A673 (cell line): ENCODE data around the gene TRAPPC2L. TPM values are rescaled to one million over a fixed set of nuclear protein-coding genes. Genes with fewer than 3 reads are reported as not detected.

ENCODE experiments used
- BruUV-seq: library from RNA; stranded (reverse); fragments of 400-500 nt; replicated peaks from 2 replicates; lab custom pipeline; 2021; lab: Mats Ljungman, UMichigan
- CTCF ChIA-PET: fragments of 300-600 bp; sonication (Branson Sonifier 250); formaldehyde crosslinking; loops from one replicate; lab custom pipeline; 2022; ENCODE audit warnings: antibody characterized with exemption; lab: Charles Lee
- POLR2A ChIA-PET: fragments of 300-600 bp; sonication (Branson Sonifier 250); formaldehyde crosslinking; loops from one replicate; lab custom pipeline; 2022; ENCODE audit warnings: antibody characterized with exemption; ENCODE audit not compliant: low non-redundant PET; lab: Charles Lee
- DNase-seq: peaks from one replicate; pipeline ENCODE4 v3.0.0-alpha.2; 2015; ENCODE audit warnings: low spot score
- H3K27ac ChIP-seq: fragments of 200-600 bp; sonication (generic); 2 replicates; pipeline ENCODE4 v1.5.1; 2016; ENCODE audit warnings: mixed run types, low read depth, mild to moderate bottlenecking, mixed read lengths, antibody characterized with exemption, low read length; ENCODE audit not compliant: poor library complexity, severe bottlenecking
- H3K27me3 ChIP-seq: fragments of 200-600 bp; sonication (generic); replicated peaks from 2 replicates; pipeline ENCODE4 v1.6.1; 2017; ENCODE audit warnings: mixed run types, low read depth, mild to moderate bottlenecking, mixed read lengths, antibody characterized with exemption, low read length; ENCODE audit not compliant: insufficient read depth, poor library complexity
- H3K36me3 ChIP-seq: fragments of 200-600 bp; sonication (generic); 2 replicates; pipeline ENCODE4 v1.6.1; 2016; ENCODE audit warnings: mixed run types, mild to moderate bottlenecking, mixed read lengths, antibody characterized with exemption, low read length; ENCODE audit not compliant: insufficient read depth, poor library complexity, severe bottlenecking
- H3K4me1 ChIP-seq: fragments of 200-600 bp; sonication (generic); 2 replicates; pipeline ENCODE4 v1.6.1; 2017; ENCODE audit warnings: mixed run types, mild to moderate bottlenecking, mixed read lengths, antibody characterized with exemption, low read length; ENCODE audit not compliant: insufficient read depth, poor library complexity, severe bottlenecking
- H3K4me3 ChIP-seq: fragments of 200-600 bp; sonication (generic); 2 replicates; pipeline ENCODE4 v1.5.1; 2016; ENCODE audit warnings: low read depth, mixed run types, mild to moderate bottlenecking, mixed read lengths, low read length; ENCODE audit not compliant: poor library complexity, severe bottlenecking
- H3K9me3 ChIP-seq: fragments of 200-600 bp; sonication (generic); 2 replicates; pipeline ENCODE4 v1.6.1; 2016; ENCODE audit warnings: mixed run types, low read depth, mild to moderate bottlenecking, mixed read lengths, antibody characterized with exemption, low read length; ENCODE audit not compliant: poor library complexity, severe bottlenecking
- CTCF ChIP-seq: fragments of 300-800, 200-600 bp; sonication (generic); conservative IDR thresholded peaks from 2 replicates; pipeline ENCODE4 v1.5.1; 2017; ENCODE audit warnings: low read depth, mild to moderate bottlenecking, antibody characterized with exemption, low read length, moderate library complexity, mixed read lengths
- EZH2 ChIP-seq: fragments of 200-600 bp; sonication (generic); IDR thresholded peaks from 2 replicates; pipeline ENCODE4 v1.6.1; 2017; ENCODE audit warnings: borderline replicate concordance, low read depth, mild to moderate bottlenecking, mixed read lengths, antibody characterized with exemption, low read length; ENCODE audit not compliant: poor library complexity, severe bottlenecking
- intact Hi-C: fragments of 100-400 bp; cut with micrococcal nuclease; formaldehyde crosslinking; loops from one replicate; pipeline ENCODE4 v1.10.0; 2022; ENCODE audit not compliant: unreplicated experiment
- total RNA-seq: library from RNA; stranded (reverse); gene quantifications from 2 replicates; pipeline ENCODE4 v1.2.3, GENCODE V29; 2021

The TRAPPC2L gene
- total RNA-seq, 1 experiment from 2014 or later, result 98.6 TPM

- CTCF ChIA-PET, result no interaction called here
- intact Hi-C loops, result no loop called here
- BruUV-seq, result no TSS peak
Observed at GRCh38 chr16:88906535-88907105, 49.7 kb downstream of the TRAPPC2L start.

GRCh38 chr16:88907768-88908167 lies 50.8 kb downstream of the TRAPPC2L start:
- intact Hi-C loops, result no loop called here
- no TSS peak for BruUV-seq
- no peak for DNase-seq
- no peaks in the 10 kb centered on the region for H3K9me3 ChIP-seq
- POLR2A ChIA-PET, result no interaction called here
- no peaks in the 10 kb centered on the region for H3K36me3 ChIP-seq
- CTCF ChIA-PET, result no interaction called here
- no peak overlapping the region for H3K27ac ChIP-seq
- H3K27me3 ChIP-seq, result no peaks in the 10 kb centered on the region
- no peak for TF ChIP-seq CTCF
- no peak for TF ChIP-seq EZH2
- no peak overlapping the region for H3K4me3 ChIP-seq
- peaks cover 4% of the 10 kb centered on the region for H3K4me1 ChIP-seq

More at GRCh38 chr16:88906535-88907105, 49.7 kb downstream of the TRAPPC2L start:
- Histone ChIP-seq H3K4me3 (no peak overlapping the region), H3K36me3 (no peaks in the 10 kb centered on the region), H3K4me1 (peaks cover 4% of the 10 kb centered on the region), H3K9me3 (no peaks in the 10 kb centered on the region), H3K27ac (no peak overlapping the region), H3K27me3 (no peaks in the 10 kb centered on the region)
- no peak for DNase-seq
- POLR2A ChIA-PET, result no interaction called here
- TF ChIP-seq EZH2 (no peak), CTCF (no peak)

GRCh38 chr16:88908307-88908706 lies 51.4 kb downstream of the TRAPPC2L start:
- Histone ChIP-seq H3K36me3 (no peaks in the 10 kb centered on the region), H3K9me3 (no peaks in the 10 kb centered on the region), H3K27me3 (no peaks in the 10 kb centered on the region), H3K27ac (no peak overlapping the region), H3K4me1 (peaks cover 4% of the 10 kb centered on the region), H3K4me3 (no peak overlapping the region)
- no peak for DNase-seq
- intact Hi-C loops, result no loop called here
- no peak for TF ChIP-seq CTCF
- TF ChIP-seq EZH2, result no peak
- POLR2A ChIA-PET, result no interaction called here
- no TSS peak for BruUV-seq
- CTCF ChIA-PET, result no interaction called here
